Upper lobe of left lung (tissue), 4 donors: ENCODE results near the gene LMTK3.

Source experiments
- EP300 ChIP-seq, 4 donors: sonication (generic); formaldehyde crosslinking; IDR thresholded peaks; one replicate each; pipeline ENCODE4 v1.5.1; 2017; ENCODE audit warnings: antibody characterized with exemption in 4 of 4, control low read depth in 2 of 4
- POLR2A ChIP-seq, 4 donors: fragments of 450-650 bp; IDR thresholded peaks; one replicate each; pipeline ENCODE4 v1.5.1; 2016 to 2017; ENCODE audit warnings: antibody characterized with exemption in 4 of 4, mild to moderate bottlenecking in 2 of 4
- POLR2AphosphoS5 ChIP-seq, 2 donors: sonication (generic); formaldehyde crosslinking; IDR thresholded peaks; one replicate each; pipeline ENCODE4 v1.5.1; 2017; ENCODE audit warnings: antibody characterized with exemption in 2 of 2
- TF ChIP-seq, protein P1 (sequence below), 6 experiments: fragments of 450-650 bp in 4 of 6; fragments of 200-600 bp in 2 of 6; sonication (generic) in 2 of 6; IDR thresholded peaks; one replicate each; pipeline ENCODE4 v1.5.1; 2016 to 2019; ENCODE audit warnings: antibody characterized with exemption in 6 of 6

DNA sequence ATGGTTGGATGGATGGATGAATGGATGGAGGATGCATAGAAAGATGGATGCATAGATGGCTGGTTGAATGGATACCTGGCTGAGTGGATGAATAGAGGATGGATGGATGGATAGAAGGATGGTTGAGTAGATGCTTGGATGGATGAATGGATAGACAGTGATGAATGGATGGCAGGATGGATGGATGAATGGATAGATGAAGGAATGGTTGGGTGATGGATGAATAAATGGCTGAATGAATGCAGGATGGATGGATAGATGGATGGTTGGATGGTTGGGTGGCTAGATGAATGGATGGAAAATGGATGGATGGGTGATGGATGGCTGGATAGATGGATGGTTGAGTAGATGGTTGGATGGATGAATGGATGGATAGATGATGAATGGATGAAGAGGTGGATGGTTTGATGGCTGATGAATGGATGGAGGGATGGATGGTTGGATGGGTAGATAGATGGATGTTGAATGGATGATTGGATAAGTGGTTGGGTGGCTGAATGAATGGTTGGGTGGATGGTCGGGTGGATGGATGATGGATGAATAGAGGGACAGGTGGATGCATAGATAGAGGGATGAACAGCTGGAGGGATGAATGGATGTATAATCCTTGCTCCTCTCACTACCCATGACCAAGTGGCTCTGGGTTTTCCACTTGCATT, 36.7 kb upstream of the LMTK3 start:
- TF ChIP-seq POLR2A (IDR thresholded peaks at IDR 0.05): no peak
- no peak for TF ChIP-seq POLR2AphosphoS5 (IDR thresholded peaks at IDR 0.05)
- TF ChIP-seq, protein P1, sequence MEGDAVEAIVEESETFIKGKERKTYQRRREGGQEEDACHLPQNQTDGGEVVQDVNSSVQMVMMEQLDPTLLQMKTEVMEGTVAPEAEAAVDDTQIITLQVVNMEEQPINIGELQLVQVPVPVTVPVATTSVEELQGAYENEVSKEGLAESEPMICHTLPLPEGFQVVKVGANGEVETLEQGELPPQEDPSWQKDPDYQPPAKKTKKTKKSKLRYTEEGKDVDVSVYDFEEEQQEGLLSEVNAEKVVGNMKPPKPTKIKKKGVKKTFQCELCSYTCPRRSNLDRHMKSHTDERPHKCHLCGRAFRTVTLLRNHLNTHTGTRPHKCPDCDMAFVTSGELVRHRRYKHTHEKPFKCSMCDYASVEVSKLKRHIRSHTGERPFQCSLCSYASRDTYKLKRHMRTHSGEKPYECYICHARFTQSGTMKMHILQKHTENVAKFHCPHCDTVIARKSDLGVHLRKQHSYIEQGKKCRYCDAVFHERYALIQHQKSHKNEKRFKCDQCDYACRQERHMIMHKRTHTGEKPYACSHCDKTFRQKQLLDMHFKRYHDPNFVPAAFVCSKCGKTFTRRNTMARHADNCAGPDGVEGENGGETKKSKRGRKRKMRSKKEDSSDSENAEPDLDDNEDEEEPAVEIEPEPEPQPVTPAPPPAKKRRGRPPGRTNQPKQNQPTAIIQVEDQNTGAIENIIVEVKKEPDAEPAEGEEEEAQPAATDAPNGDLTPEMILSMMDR (IDR thresholded peaks at IDR 0.05): no peak
- no peak for TF ChIP-seq EP300 (IDR thresholded peaks at IDR 0.05)
